Chondrocyte (in vitro differentiated cells): ENCODE measurements around the gene RECQL5. TPM values are rescaled to one million over a fixed set of nuclear protein-coding genes. Genes with fewer than 3 reads are reported as not detected.

Source experiments
- DNase-seq: peaks from one replicate; pipeline ENCODE4 v3.0.0; 2021; ENCODE audit warnings: mixed read lengths, low spot score
- H3K27ac Mint-ChIP-seq: one replicate; pipeline ENCODE4 v1.8.0; 2021; ENCODE audit warnings: mild to moderate bottlenecking, moderate library complexity, mixed read lengths; ENCODE audit not compliant: unreplicated experiment
- H3K27me3 Mint-ChIP-seq: 2 replicates; pipeline ENCODE4 v1.8.0; 2021; ENCODE audit warnings: low read depth, mixed read lengths
- H3K36me3 Mint-ChIP-seq: 2 replicates; pipeline ENCODE4 v1.8.0; 2021; ENCODE audit warnings: low read depth, mixed read lengths
- H3K4me1 Mint-ChIP-seq: 2 replicates; pipeline ENCODE4 v1.8.0; 2021; ENCODE audit warnings: low read depth, mild to moderate bottlenecking, mixed read lengths
- H3K4me3 Mint-ChIP-seq: one replicate; pipeline ENCODE4 v1.8.0; 2021; ENCODE audit warnings: mild to moderate bottlenecking, moderate library complexity, mixed read lengths; ENCODE audit not compliant: unreplicated experiment
- H3K9me3 Mint-ChIP-seq: 2 replicates; pipeline ENCODE4 v1.8.0; 2021; ENCODE audit warnings: low read depth, mixed read lengths
- CTCF ChIP-seq: fragments of 200-600 bp; sonication (generic); IDR thresholded peaks from 2 replicates; pipeline ENCODE4 v1.5.0; 2021; ENCODE audit warnings: antibody characterized with exemption, mild to moderate bottlenecking, moderate library complexity
- total RNA-seq: library from RNA; stranded (reverse); gene quantifications from 3 replicates; pipeline ENCODE4 v1.2.1, GENCODE V29; 2021

Gene RECQL5
- total RNA-seq, 1 donor from 2014 or later, result 20.4 TPM

- no peak for TF ChIP-seq CTCF
- peaks cover 13% of the 10 kb centered on the region for H3K36me3 Mint-ChIP-seq
- peaks cover 87% of the 10 kb centered on the region for H3K4me1 Mint-ChIP-seq
- no peak overlapping the region for H3K4me3 Mint-ChIP-seq
- H3K9me3 Mint-ChIP-seq, result no peaks in the 10 kb centered on the region
- peak; percentile 72 for DNase-seq
- H3K27ac Mint-ChIP-seq, result peak overlapping the region; percentile 95
- no peaks in the 10 kb centered on the region for H3K27me3 Mint-ChIP-seq
Observed at GRCh38 chr17:75692976-75693375, 26.0 kb upstream of the RECQL5 start.

- Mint-ChIP-seq H3K27me3 (no peaks in the 10 kb centered on the region), H3K9me3 (no peaks in the 10 kb centered on the region), H3K27ac (peak overlapping the region; percentile 95), H3K4me3 (no peak overlapping the region), H3K36me3 (peaks cover 10% of the 10 kb centered on the region), H3K4me1 (peaks cover 83% of the 10 kb centered on the region)
- TF ChIP-seq CTCF, result no peak
- peak; percentile 53 for DNase-seq
Observed at GRCh38 chr17:75691801-75692626, 25.1 kb upstream of the RECQL5 start.

- peak; percentile 33 for DNase-seq
- Mint-ChIP-seq H3K36me3 (peaks cover 10% of the 10 kb centered on the region), H3K9me3 (no peaks in the 10 kb centered on the region), H3K4me3 (no peak overlapping the region), H3K27ac (peak overlapping the region; percentile 68), H3K27me3 (no peaks in the 10 kb centered on the region), H3K4me1 (peaks cover 88% of the 10 kb centered on the region)
- TF ChIP-seq CTCF, result no peak
Observed at GRCh38 chr17:75691371-75691791, 24.4 kb upstream of the RECQL5 start.

GRCh38 chr17:75689441-75689873, 22.5 kb upstream of the RECQL5 start:
- H3K4me1 Mint-ChIP-seq, result peaks cover 90% of the 10 kb centered on the region
- H3K36me3 Mint-ChIP-seq, result peaks cover 6% of the 10 kb centered on the region
- H3K4me3 Mint-ChIP-seq, result no peak overlapping the region
- H3K9me3 Mint-ChIP-seq, result no peaks in the 10 kb centered on the region
- TF ChIP-seq CTCF, result no peak
- H3K27me3 Mint-ChIP-seq, result no peaks in the 10 kb centered on the region
- DNase-seq, result peak; percentile 29
- no peak overlapping the region for H3K27ac Mint-ChIP-seq

GRCh38 chr17:75688209-75688825, 21.4 kb upstream of the RECQL5 start:
- peak; percentile 57 for DNase-seq
- no peak overlapping the region for H3K4me3 Mint-ChIP-seq
- H3K4me1 Mint-ChIP-seq, result peaks cover 90% of the 10 kb centered on the region

More at GRCh38 chr17:75688209-75688825, 21.4 kb upstream of the RECQL5 start:
- Mint-ChIP-seq H3K36me3 (peaks cover 6% of the 10 kb centered on the region), H3K27me3 (no peaks in the 10 kb centered on the region), H3K27ac (peak overlapping the region; percentile 34), H3K9me3 (no peaks in the 10 kb centered on the region)
- TF ChIP-seq CTCF, result no peak
